ENCODE measurements around the gene TUBA3D.
"Not testable (repeated sequence)": the region's sequence is repeated elsewhere in the genome, so short reads cannot be mapped to it uniquely, and the experiment has no call there.

The TUBA3D gene

DNA sequence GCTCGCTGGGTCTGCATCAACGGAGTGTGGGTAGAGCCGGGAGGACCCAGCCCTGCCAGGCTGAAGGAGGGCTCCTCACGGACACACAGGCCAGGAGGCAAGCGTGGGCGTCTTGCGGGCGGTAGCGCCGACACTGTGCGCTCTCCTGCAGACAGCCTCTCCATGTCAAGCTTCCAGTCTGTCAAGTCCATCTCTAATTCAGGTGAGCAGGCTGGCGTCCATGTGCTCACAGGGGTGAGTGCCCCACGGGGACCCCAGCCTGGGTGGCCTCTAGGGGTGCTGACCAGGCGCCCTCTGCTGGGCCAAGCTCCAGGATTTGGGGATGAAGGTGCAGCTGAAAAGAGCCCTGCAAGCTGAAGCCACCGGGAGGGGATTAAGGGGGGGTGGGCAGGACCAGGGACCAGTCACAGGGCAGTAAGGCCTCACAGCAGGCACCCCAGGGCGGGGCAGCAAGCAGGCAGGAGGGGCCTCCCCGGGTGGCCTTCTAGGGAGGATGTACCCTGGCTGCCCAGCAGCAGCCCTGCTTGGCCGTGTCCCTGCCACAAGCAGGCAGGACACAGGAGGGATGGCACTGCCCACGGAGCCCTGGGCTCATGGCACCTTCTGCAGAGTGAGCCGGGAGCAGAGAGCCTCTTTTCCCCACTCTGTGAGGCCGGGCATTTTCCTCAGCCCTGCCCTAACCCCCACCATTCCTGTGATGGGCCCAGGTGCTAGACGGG lies 54.9 kb downstream of the TUBA3D start:
- DNase-seq; H4K91ac ChIP-seq (ENCODE audit: low read depth, low read length); H3K79me1 ChIP-seq (ENCODE audit: low read length); H3K9me3 ChIP-seq (ENCODE audit: insufficient read depth, low read depth, low read length); H3K4ac ChIP-seq (ENCODE audit: low read depth, low read length); H3K23ac ChIP-seq (ENCODE audit: low read length); H2BK12ac ChIP-seq (ENCODE audit: low read length); H3K4me1 ChIP-seq (ENCODE audit: control insufficient read depth in 1 of 2, insufficient read depth in 2 of 2, low read length in 2 of 2); H3K14ac ChIP-seq (ENCODE audit: low read length); H3K18ac ChIP-seq (ENCODE audit: low read length); H3K36me3 ChIP-seq (ENCODE audit: control insufficient read depth in 1 of 2, insufficient read depth in 2 of 2, low read length in 2 of 2); H3K4me2 ChIP-seq (ENCODE audit: low read length); H2AFZ ChIP-seq (ENCODE audit: insufficient read depth, low read length, poor library complexity); H4K8ac ChIP-seq (ENCODE audit: low read depth, low read length); H2BK5ac ChIP-seq (ENCODE audit: low read depth, low read length, poor library complexity); H3K4me3 ChIP-seq (ENCODE audit: low read depth, low read length); H4K12ac ChIP-seq (ENCODE audit: low read depth, low read length); H3K27ac ChIP-seq (ENCODE audit: low read depth, low read length); H2BK120ac ChIP-seq (ENCODE audit: insufficient read depth, low read length, poor library complexity); H3K79me2 ChIP-seq (ENCODE audit: control insufficient read depth, insufficient read depth, low read length, poor library complexity); H3K9ac ChIP-seq (ENCODE audit: low read length); H3K27me3 ChIP-seq (ENCODE audit: insufficient read depth, low read length); H2AK5ac ChIP-seq (ENCODE audit: low read length): not testable (repeated sequence)
- WGBS (ENCODE audit: extremely low coverage, insufficient coverage, insufficient read length): no CpG with 5 or more reads among the region's 22 CpGs

DNA sequence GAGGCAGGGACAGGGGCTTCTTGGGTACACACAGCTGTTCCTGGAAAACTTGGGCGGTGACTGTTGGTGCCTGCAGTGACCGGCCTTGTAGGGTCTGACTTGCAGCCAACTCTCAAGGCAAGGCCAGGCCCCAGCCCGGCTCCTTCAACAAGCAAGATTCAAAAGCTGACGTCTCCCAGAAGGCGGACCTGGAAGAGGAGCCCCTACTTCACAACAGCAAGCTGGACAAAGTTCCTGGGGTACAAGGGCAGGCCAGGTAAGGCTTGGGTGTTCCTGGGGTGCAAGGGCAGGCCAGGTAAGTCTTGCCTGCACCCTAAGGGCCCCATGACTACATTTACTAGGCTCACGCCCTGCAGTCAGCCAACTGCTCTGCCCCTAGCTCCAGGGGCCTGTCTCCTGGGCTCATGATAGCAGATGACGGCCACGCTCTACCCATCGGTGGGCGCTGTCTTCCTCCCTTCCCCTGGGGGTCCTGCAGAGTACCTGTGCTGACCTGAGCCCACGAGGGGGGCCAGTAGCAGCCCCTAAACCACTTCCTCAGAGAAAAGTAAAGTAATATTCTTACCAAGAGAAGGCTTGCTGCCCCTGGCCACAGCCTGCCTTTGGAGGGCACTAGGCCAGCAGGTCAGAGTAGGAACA lies 55.7 kb downstream of the TUBA3D start:
- not testable (repeated sequence) for H3K9ac ChIP-seq (ENCODE audit: low read length); H3K14ac ChIP-seq (ENCODE audit: low read length); H3K23ac ChIP-seq (ENCODE audit: low read length); H2BK12ac ChIP-seq (ENCODE audit: low read length); H3K79me2 ChIP-seq (ENCODE audit: control insufficient read depth, insufficient read depth, low read length, poor library complexity); H3K4ac ChIP-seq (ENCODE audit: low read depth, low read length); H2BK120ac ChIP-seq (ENCODE audit: insufficient read depth, low read length, poor library complexity); H2AFZ ChIP-seq (ENCODE audit: insufficient read depth, low read length, poor library complexity); H3K36me3 ChIP-seq (ENCODE audit: control insufficient read depth in 1 of 2, insufficient read depth in 2 of 2, low read length in 2 of 2); H3K79me1 ChIP-seq (ENCODE audit: low read length); DNase-seq; H3K4me2 ChIP-seq (ENCODE audit: low read length); H2BK5ac ChIP-seq (ENCODE audit: low read depth, low read length, poor library complexity); H3K18ac ChIP-seq (ENCODE audit: low read length); H3K9me3 ChIP-seq (ENCODE audit: insufficient read depth, low read depth, low read length); H3K27ac ChIP-seq (ENCODE audit: low read depth, low read length); H4K12ac ChIP-seq (ENCODE audit: low read depth, low read length); H4K91ac ChIP-seq (ENCODE audit: low read depth, low read length); H4K8ac ChIP-seq (ENCODE audit: low read depth, low read length); H3K4me1 ChIP-seq (ENCODE audit: control insufficient read depth in 1 of 2, insufficient read depth in 2 of 2, low read length in 2 of 2); H3K27me3 ChIP-seq (ENCODE audit: insufficient read depth, low read length); H3K4me3 ChIP-seq (ENCODE audit: low read depth, low read length); H2AK5ac ChIP-seq (ENCODE audit: low read length)
- no CpG with 5 or more reads among the region's 11 CpGs for WGBS (ENCODE audit: extremely low coverage, insufficient coverage, insufficient read length)
